LHCN-M2 (cell line): ENCODE data around the gene COX5A. TPM values are rescaled to one million over a fixed set of nuclear protein-coding genes. Genes with fewer than 3 reads are reported as not detected.
"Not testable (repeated sequence)": the region's sequence is repeated elsewhere in the genome, so short reads cannot be mapped to it uniquely, and the experiment has no call there.

ENCODE experiments used
- DNase-seq: peaks from one replicate; pipeline ENCODE4 v3.0.0-alpha.2; 2012; ENCODE audit warnings: low read depth
- total RNA-seq: library from RNA; depleted of rRNA; stranded (reverse); fragments of >200 nt; gene quantifications from 2 replicates; pipeline ENCODE4 v1.2.3, GENCODE V29; 2014

COX5A gene
- total RNA-seq, 1 experiment from 2014 or later = 109 TPM

DNA sequence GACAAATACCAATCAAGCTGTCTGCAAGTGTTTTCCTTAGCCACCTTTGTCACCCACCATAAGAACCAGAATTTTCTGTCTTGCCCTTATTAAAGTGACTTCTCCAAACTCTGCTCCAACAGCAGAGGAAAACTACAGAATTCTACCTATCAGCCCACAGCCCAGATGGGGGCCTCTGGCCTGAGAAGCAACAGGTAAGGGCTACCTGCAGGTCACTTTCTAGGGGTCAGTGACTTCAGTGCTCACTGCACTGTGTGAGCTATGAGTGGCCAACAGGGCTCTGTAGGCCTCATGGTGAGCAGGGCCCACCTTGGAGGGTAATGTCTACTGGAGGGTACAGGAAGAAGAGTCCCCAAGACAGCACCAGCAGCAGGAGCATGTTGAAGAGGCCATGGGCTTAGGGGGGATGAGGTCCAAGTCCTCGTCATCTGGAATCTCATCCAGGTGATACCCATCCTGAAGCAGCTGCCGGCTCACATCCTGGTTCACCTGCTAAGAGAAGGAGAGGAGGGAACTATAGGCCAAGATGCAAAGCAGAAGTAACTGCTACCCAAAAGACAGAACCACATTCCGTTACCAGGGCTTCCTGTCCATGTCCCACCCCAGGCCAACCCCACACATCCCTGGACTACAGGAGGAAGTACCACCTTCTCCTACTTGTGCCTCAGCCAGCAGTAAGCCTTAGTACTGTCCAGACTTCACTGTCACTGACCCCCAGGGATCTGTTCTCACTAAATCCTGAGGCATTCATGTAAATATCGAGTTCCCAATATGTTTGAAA lies 35.4 kb downstream of the COX5A start:
- no peak for DNase-seq

DNA sequence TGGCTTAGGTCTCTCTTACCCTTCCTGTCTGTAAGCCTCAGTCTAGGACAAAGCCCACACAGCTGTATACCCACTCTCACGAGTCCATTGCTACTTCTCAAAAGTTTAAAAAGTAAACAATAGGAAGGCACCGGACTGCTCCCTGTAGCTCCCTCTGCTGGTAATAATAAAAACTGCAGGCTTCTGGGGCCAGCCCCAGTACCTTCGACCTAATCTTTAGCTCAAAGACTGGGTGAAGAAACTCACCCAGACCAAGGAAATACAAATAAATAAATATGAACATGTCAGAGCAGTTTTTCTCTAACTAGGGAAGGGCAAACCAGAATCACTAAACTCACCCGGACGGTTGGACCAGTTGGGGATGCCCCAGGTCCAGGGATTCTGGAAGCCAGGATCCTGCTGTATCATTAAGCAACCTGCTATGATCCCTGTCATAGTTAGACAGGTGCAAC lies 36.2 kb downstream of the COX5A start:
- DNase-seq = peak; percentile 50

- DNase-seq = no peak
Observed at GRCh38 chr15:74897300-74897701, 40.6 kb downstream of the COX5A start.

GRCh38 chr15:74896316-74896715 lies 41.6 kb downstream of the COX5A start:
- peak; percentile 35 for DNase-seq

- no peak for DNase-seq
Observed at GRCh38 chr15:74895830-74896229, 42.0 kb downstream of the COX5A start.

DNA sequence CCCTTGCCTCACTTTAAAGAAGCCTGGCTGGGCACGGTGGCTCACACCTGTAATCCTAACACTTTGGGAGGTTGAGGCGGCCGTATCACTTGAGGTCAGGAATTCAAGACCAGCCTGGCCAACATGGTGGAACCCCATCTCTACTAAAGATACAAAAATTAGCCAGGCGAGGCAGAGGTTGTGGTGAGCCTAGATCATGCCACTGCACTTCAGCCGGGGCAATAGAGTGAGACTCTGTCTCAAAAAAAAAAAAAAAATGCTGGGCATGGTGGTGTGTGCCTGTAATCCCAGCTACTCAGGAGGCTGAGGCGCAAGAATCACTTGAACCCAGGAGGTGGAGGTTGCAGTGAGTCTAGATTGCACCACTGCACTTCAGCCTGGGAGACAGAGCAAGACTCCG lies 43.5 kb downstream of the COX5A start:
- DNase-seq = not testable (repeated sequence)

DNA sequence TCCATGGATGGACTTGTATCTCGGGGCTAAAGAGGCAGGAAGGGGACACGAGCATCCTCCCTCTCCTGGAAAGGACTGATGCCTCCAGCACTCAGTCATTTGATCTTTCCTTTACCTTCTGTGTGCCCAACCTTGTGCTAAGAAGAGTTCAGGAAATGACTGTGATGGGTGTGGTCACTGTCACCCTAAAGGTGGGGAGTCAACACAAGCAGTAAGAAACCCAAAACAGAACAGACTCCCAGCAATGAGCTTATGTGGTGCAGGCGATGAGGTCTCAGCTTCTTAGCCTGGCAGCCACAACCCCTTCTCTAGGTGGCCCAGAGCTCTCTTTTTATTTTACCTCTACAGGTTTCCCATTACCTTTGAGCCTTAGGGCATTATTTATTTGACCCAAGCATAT lies 44.2 kb downstream of the COX5A start:
- no peak for DNase-seq

DNA sequence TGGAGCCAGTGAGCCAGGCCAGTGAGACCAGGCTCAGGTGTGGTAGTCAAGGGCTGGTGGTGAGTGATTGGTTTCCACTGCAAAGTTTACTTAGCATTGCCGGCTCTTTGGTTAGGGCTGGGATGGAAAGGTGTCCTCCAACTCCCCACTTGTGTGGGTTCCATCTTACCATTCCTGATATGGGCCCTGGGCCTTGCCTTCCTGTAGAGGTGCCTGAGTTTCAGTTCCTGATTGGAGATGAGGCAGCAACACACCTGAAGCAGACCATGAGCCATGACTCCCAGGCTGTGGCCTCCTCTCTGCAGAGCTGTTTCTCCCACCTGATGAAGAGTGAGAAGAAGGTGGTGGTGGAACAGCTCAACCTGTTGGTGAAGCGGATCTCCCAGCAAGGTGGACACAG lies 44.9 kb downstream of the COX5A start:
- DNase-seq = no peak

DNA sequence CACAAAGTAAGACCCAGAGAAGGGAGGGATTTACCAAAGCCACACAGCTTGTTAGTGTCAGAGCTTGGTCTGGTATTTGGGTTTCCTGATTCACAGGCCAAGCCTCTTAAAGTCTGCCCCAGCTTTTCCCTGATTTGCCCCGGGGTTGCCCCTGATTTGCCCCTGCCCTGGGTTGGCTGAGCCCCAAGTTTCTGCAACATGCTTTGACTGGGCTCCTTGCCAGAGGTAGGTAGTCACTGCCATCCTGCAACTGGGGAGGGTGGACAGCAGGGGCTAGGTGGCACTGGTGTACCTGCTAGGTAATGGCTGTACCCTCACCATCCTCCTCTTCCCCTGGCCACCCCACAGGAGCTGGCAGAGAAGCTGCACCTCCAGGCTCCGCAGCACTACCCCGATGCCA lies 45.6 kb downstream of the COX5A start:
- no peak for DNase-seq

GRCh38 chr15:74891469-74891868 lies 46.4 kb downstream of the COX5A start:
- DNase-seq = no peak

- no peak for DNase-seq
Observed at GRCh38 chr15:74890665-74890960, 47.3 kb downstream of the COX5A start.

GRCh38 chr15:74889883-74890664 lies 47.8 kb downstream of the COX5A start, which contains the start of gene MPI:
Gene MPI, plus strand, starts transcription at chr15:74890042. Its CDS starts 32 bp downstream, at chr15:74890074.
- DNase-seq = peak; percentile 76

GRCh38 chr15:74889390-74889882 lies 48.4 kb downstream of the COX5A start:
- DNase-seq = peak; percentile 14

- DNase-seq = no peak
Observed at GRCh38 chr15:74888716-74889115, 49.2 kb downstream of the COX5A start.

GRCh38 chr15:74887537-74888193 lies 50.2 kb downstream of the COX5A start:
- DNase-seq = not testable (repeated sequence)

DNA sequence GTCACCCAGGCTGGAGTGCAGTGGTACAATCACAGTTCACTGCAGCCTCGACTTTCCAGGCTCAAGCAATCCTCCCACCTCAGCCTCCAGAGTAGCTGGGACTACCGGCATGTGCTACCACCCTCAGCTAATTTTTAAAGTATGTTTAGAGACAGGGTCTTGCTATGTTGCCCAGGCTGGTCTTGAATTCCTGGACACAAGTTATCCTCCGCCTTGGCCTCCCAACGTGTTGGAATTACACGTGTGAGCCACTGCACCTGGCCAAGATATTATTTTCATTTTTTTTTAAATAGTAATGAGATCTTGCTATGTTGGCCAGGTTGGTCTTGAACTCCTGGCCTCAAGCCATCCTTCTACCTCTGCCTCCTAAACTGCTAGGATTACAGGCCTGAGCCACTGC lies 52.4 kb downstream of the COX5A start:
- DNase-seq = no peak

- DNase-seq = no peak
Observed at GRCh38 chr15:74884428-74885223, 53.2 kb downstream of the COX5A start.

- no peak for DNase-seq
Observed at GRCh38 chr15:74882528-74882927, 55.3 kb downstream of the COX5A start.

- no peak for DNase-seq
Observed at GRCh38 chr15:74878273-74878672, 59.6 kb downstream of the COX5A start.

GRCh38 chr15:74873756-74874424 lies 64.0 kb downstream of the COX5A start:
- no peak for DNase-seq
